Right renal cortex interstitium (tissue), 3 donors: ENCODE results near the gene ENPP3. TPM values are rescaled to one million over a fixed set of nuclear protein-coding genes. Genes with fewer than 3 reads are reported as not detected.

Experiments used
- DNase-seq, 3 donors: peaks; one replicate each; pipeline ENCODE4 v3.0.0-alpha.2; 2013; ENCODE audit warnings: low read depth in 3 of 3, low spot score in 2 of 3
- polyA plus RNA-seq, 3 donors: library from polyadenylated mRNA; unstranded; fragments of 120-200 nt; gene quantifications; one replicate each; pipeline ENCODE4 v1.2.1, GENCODE V29; 2013; ENCODE audit not compliant: insufficient read length in 3 of 3

The ENPP3 gene
- polyA plus RNA-seq, 3 donors, result 7.9 to 12.7 (median 8.4) TPM

DNA sequence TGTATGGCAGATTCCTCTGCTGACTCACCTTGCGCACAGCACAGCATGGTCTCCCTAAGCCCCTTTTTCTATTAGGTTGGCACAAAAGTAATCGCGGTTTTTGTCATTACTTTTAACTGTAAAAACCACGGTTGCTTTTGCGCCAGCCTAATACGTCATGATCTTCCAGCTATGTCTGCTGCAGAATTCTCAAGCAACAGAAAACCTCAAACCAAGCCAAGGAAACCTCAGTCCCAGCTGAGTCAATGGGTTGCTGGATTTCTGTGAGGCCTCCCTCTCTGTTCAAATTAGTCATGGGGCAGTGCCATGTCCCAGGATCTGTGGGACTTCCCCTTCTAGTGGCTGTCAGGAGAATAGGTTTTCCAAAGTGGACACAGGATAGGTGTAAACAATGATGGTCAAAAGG, 155.0 kb downstream of the ENPP3 start:
- no peak for DNase-seq

DNA sequence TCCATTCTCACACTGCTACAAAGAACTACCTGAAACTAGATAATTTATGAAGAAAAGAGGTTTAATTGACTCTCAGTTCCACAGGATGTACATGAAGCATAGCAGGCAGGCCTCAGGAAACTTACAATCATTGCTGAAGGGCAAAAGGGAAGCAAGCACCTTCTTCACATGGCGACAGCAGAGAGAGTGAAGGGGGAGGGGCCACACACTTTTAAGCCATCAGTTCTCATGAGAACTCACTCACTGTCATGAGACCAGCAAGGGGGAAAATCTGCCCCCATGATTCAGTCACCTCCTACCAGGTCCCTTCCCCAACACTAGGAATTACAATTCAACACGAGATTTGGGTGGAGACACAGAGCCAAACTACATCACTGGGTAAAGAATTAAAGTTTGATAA, 158.3 kb downstream of the ENPP3 start:
- no peak for DNase-seq

Other genes starting within 250 kb of the ENPP3 start
- gene ARG1, start 64.1 kb upstream of the ENPP3 start, polyA plus RNA-seq, result under 1 TPM; 0.43 to 0.65 (median 0.44) TPM
- 10 to 100 TPM; 50.0 to 52.3 (median 50.7) TPM for gene MED23, start 9.1 kb upstream of the ENPP3 start, polyA plus RNA-seq
- not detected for gene OR2A4, start 64.1 kb downstream of the ENPP3 start, polyA plus RNA-seq
- not detected for gene CTAGE9, start 73.7 kb downstream of the ENPP3 start, polyA plus RNA-seq
- gene ENPP1, start 170.7 kb downstream of the ENPP3 start, polyA plus RNA-seq, result 10 to 100 TPM; 17.8 to 20.2 (median 18.0) TPM